GM23248 (cell line): ENCODE results near the gene YPEL2. TPM values are rescaled to one million over a fixed set of nuclear protein-coding genes. Genes with fewer than 3 reads are reported as not detected.

Source experiments
- DNase-seq: peaks from one replicate; pipeline ENCODE4 v3.0.0-alpha.2; 2015
- H2AFZ ChIP-seq: fragments of 200-600 bp; sonication (generic); 2 replicates; pipeline ENCODE4 v1.6.1; 2016; ENCODE audit warnings: antibody characterized with exemption
- H3F3A ChIP-seq: fragments of 200-600 bp; sonication (generic); 2 replicates; pipeline ENCODE4 v1.6.1; 2016; ENCODE audit warnings: mild to moderate bottlenecking, antibody characterized with exemption, mixed run types; ENCODE audit not compliant: insufficient read depth
- H3K27ac ChIP-seq: fragments of 200-600 bp; sonication (generic); 2 replicates; pipeline ENCODE4 v1.5.1; 2016; ENCODE audit warnings: mild to moderate bottlenecking
- H3K27me3 ChIP-seq: fragments of 200-600 bp; sonication (generic); replicated peaks from 2 replicates; pipeline ENCODE4 v1.6.1; 2016; ENCODE audit warnings: mild to moderate bottlenecking; ENCODE audit not compliant: insufficient read depth
- H3K36me3 ChIP-seq: fragments of 200-600 bp; sonication (generic); 2 replicates; pipeline ENCODE4 v1.6.1; 2016; ENCODE audit warnings: low read depth, mild to moderate bottlenecking
- H3K4me1 ChIP-seq: fragments of 200-600 bp; sonication (generic); 2 replicates; pipeline ENCODE4 v1.6.1; 2016; ENCODE audit warnings: mild to moderate bottlenecking; ENCODE audit not compliant: insufficient read depth
- H3K4me2 ChIP-seq: fragments of 200-600 bp; sonication (generic); one replicate; pipeline ENCODE4 v1.6.1; 2016; ENCODE audit warnings: mild to moderate bottlenecking; ENCODE audit not compliant: unreplicated experiment
- H3K4me3 ChIP-seq: fragments of 200-600 bp; sonication (generic); 2 replicates; pipeline ENCODE4 v1.5.1; 2016; ENCODE audit warnings: mild to moderate bottlenecking
- H3K79me2 ChIP-seq: fragments of 200-600 bp; sonication (generic); 2 replicates; pipeline ENCODE4 v1.6.1; 2016; ENCODE audit warnings: mild to moderate bottlenecking; ENCODE audit not compliant: insufficient read depth
- H3K9ac ChIP-seq: fragments of 200-600 bp; sonication (generic); 2 replicates; pipeline ENCODE4 v1.6.1; 2016; ENCODE audit warnings: mild to moderate bottlenecking
- H3K9me2 ChIP-seq: fragments of 200-600 bp; sonication (generic); 2 replicates; pipeline ENCODE4 v1.6.1; 2016; ENCODE audit warnings: mixed run types, mild to moderate bottlenecking, moderate library complexity; ENCODE audit not compliant: insufficient read depth
- H3K9me3 ChIP-seq: fragments of 200-600 bp; sonication (generic); one replicate; pipeline ENCODE4 v1.6.1; 2017; ENCODE audit warnings: low read depth
- H4K20me1 ChIP-seq: fragments of 200-600 bp; sonication (generic); 2 replicates; pipeline ENCODE4 v1.6.0; 2016; ENCODE audit not compliant: insufficient read depth
- EZH2 ChIP-seq: fragments of 200-600 bp; sonication (generic); IDR thresholded peaks from 2 replicates; pipeline ENCODE4 v1.6.1; 2018; ENCODE audit warnings: antibody characterized with exemption, mild to moderate bottlenecking; ENCODE audit not compliant: insufficient read depth, poor library complexity, severe bottlenecking
- EZH2phosphoT487 ChIP-seq: fragments of 200-600 bp; sonication (generic); IDR thresholded peaks from 2 replicates; pipeline ENCODE4 v1.6.1; 2018; ENCODE audit warnings: antibody characterized with exemption, moderate library complexity, mild to moderate bottlenecking, low read depth; ENCODE audit not compliant: insufficient read depth
- WGBS, 2 experiments: methylation state at CpG; one replicate each; pipeline ENCODE4 v1.1.6; 2015 to 2017; ENCODE audit warnings: low lambda C conversion rate in 2 of 2, low coverage in 1 of 2; ENCODE audit errors: missing lambda C conversion rate in 2 of 2; 5-methylcytosine and 5-hydroxymethylcytosine counted together
- in situ Hi-C: fragments of 300-500 bp; cut with MboI; formaldehyde crosslinking; loops from 2 replicates; pipeline ENCODE4 v1.15.0; 2020
- polyA plus RNA-seq: library from polyadenylated mRNA; unstranded; fragments of >200 nt; fragmentation: Nextera tagmentation; extraction: Ambion mirVana; gene quantifications from 2 replicates; pipeline ENCODE4 v1.2.1, GENCODE V29; 2016
- total RNA-seq: library from RNA; depleted of rRNA; stranded (reverse); fragments of >200 nt; shearing (Covaris generic); gene quantifications from 2 replicates; pipeline ENCODE4 v1.2.3, GENCODE V29; 2014

YPEL2 gene
- total and polyA plus RNA-seq, 2 experiments from 2014 or later: 5.8 to 9.6 TPM

DNA sequence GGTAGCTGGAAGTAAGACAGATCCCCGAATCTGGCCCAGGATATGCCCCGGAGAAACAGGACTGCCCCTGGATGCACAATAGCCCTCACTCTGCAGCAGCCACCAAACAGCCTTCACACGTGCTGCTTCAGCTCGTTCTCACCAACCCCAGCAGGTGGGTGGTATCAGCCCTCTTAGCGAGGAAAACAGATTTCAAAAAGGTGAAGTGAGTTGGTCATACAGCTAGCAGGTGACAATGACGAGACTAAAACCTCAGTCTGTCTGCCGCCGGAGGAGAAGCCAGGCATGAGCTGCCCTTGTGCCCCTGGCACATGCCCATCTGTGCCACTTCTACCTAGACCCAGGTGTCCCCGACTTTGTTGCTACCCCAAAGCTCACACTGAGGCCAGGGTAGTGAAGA lies 92.4 kb downstream of the YPEL2 start:
- no peak overlapping the region for H2AFZ ChIP-seq
- H3K9ac ChIP-seq: no peak overlapping the region
- in situ Hi-C loops: no loop called here
- H3K79me2 ChIP-seq: no peaks in the 10 kb centered on the region
- no peaks in the 10 kb centered on the region for H3K9me3 ChIP-seq
- H3K27me3 ChIP-seq: no peaks in the 10 kb centered on the region
- H3K4me3 ChIP-seq: no peak overlapping the region
- WGBS, 2 experiments: 89 to 90% methylated on average over 9 of the region's 9 CpGs
- H3K4me2 ChIP-seq: no peak overlapping the region
- no peaks in the 10 kb centered on the region for H3K36me3 ChIP-seq
- peak overlapping the region; percentile 61; the same call in 1 of the 2 replicates for H3K27ac ChIP-seq
- peaks cover 68% of the 10 kb centered on the region for H3F3A ChIP-seq
- no peaks in the 10 kb centered on the region for H4K20me1 ChIP-seq
- no peaks in the 10 kb centered on the region for H3K9me2 ChIP-seq
- no peak for DNase-seq
- H3K4me1 ChIP-seq: peaks cover 52% of the 10 kb centered on the region
- TF ChIP-seq EZH2 (no peak), EZH2phosphoT487 (no peak)

- DNase-seq: no peak
- H3K4me1 ChIP-seq: peaks cover 55% of the 10 kb centered on the region
- H3K27ac ChIP-seq: peak overlapping the region; percentile 93; the same call in 1 of the 2 replicates
- H3K79me2 ChIP-seq: no peaks in the 10 kb centered on the region
- no peak overlapping the region for H3K9ac ChIP-seq
- H3K27me3 ChIP-seq: no peaks in the 10 kb centered on the region
- no peak overlapping the region for H2AFZ ChIP-seq
- H3K9me2 ChIP-seq: no peaks in the 10 kb centered on the region
- peaks cover 72% of the 10 kb centered on the region for H3F3A ChIP-seq
- no peak overlapping the region for H3K4me2 ChIP-seq
- in situ Hi-C loops: no loop called here
- 85 to 94% methylated on average over 4 of the region's 4 CpGs for WGBS, 2 experiments
- no peaks in the 10 kb centered on the region for H3K9me3 ChIP-seq
- H4K20me1 ChIP-seq: no peaks in the 10 kb centered on the region
- H3K4me3 ChIP-seq: no peak overlapping the region
- TF ChIP-seq EZH2phosphoT487: no peak
- no peak for TF ChIP-seq EZH2
- H3K36me3 ChIP-seq: no peaks in the 10 kb centered on the region
Observed at GRCh38 chr17:59424331-59424730, 92.9 kb downstream of the YPEL2 start.

DNA sequence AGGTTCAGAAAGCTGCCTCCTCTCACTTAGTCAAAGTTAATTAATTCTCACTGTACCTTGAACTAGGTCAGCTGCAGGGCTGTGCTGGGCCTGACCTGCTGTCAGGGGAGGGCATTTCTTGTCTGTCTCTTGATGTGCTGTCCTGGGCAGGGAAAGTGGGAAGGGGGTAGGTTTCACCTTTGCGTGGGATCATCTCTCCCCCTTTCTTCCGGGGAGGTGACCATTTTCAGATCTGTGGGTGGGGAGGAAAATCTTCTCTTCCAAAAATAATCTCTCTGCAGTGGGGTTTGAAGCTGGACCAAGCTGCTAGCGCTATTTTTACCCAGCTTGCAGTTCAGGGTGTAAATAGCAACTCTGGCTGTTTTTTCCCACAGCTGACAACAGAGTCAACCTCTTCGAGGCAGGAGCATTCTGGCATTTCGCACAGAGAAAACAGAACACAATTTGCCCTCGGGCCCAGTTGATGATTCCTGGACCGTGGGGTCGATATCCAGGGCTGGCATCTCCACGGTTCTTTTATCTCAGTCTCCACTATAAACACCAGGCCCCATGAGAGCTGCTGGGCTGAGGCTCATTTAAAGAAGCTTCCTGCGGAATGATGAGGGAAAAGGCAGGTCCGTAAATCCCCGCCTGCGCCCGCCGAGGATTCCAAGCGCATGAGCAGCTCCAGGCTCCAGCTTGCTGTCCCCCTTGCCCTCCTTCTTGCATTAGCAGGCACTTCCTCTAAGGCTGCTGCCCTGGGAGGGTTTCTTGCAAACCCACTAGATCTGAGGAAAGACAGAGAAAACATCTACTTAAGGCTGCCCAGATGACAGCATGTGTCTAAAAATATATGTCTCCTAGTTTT lies 93.9 kb downstream of the YPEL2 start:
- no peaks in the 10 kb centered on the region for H3K9me2 ChIP-seq
- peak overlapping the region; percentile 65 for H3K4me2 ChIP-seq
- TF ChIP-seq EZH2phosphoT487 (no peak), EZH2 (no peak)
- peak overlapping the region; percentile 39; the same call in 1 of the 2 replicates for H3K4me3 ChIP-seq
- DNase-seq: peak; percentile 87
- no peaks in the 10 kb centered on the region for H3K27me3 ChIP-seq
- H3F3A ChIP-seq: peaks cover 73% of the 10 kb centered on the region
- no peaks in the 10 kb centered on the region for H4K20me1 ChIP-seq
- H2AFZ ChIP-seq: peak overlapping the region; percentile 74
- in situ Hi-C loops: no loop called here
- no peaks in the 10 kb centered on the region for H3K36me3 ChIP-seq
- H3K9me3 ChIP-seq: no peaks in the 10 kb centered on the region
- H3K27ac ChIP-seq: peak overlapping the region; percentile 93
- H3K9ac ChIP-seq: peak overlapping the region; percentile 58
- H3K4me1 ChIP-seq: peaks cover 55% of the 10 kb centered on the region
- H3K79me2 ChIP-seq: no peaks in the 10 kb centered on the region
- WGBS, 2 experiments: 11 to 12% methylated on average over 16 of the region's 16 CpGs

- 76 to 77% methylated on average over 9 of the region's 9 CpGs for WGBS, 2 experiments
- peak overlapping the region; percentile 58 for H3K9ac ChIP-seq
Observed at GRCh38 chr17:59426031-59426430, 94.6 kb downstream of the YPEL2 start.

More at GRCh38 chr17:59426031-59426430, 94.6 kb downstream of the YPEL2 start:
- H3K9me3 ChIP-seq: no peaks in the 10 kb centered on the region
- H3K4me3 ChIP-seq: no peak overlapping the region
- H3K4me2 ChIP-seq: peak overlapping the region; percentile 65
- no peaks in the 10 kb centered on the region for H3K36me3 ChIP-seq
- peak overlapping the region; percentile 93 for H3K27ac ChIP-seq
- TF ChIP-seq EZH2 (no peak), EZH2phosphoT487 (no peak)
- no peaks in the 10 kb centered on the region for H3K9me2 ChIP-seq
- H3K79me2 ChIP-seq: no peaks in the 10 kb centered on the region
- H3F3A ChIP-seq: peaks cover 73% of the 10 kb centered on the region
- in situ Hi-C loops: no loop called here
- peak overlapping the region; percentile 74 for H2AFZ ChIP-seq
- no peaks in the 10 kb centered on the region for H3K27me3 ChIP-seq
- no peaks in the 10 kb centered on the region for H4K20me1 ChIP-seq
- DNase-seq: peak; percentile 35
- peaks cover 55% of the 10 kb centered on the region for H3K4me1 ChIP-seq
